HCT116 (cell line): ENCODE data around the gene CD247.

Source experiments
- CTCF ChIP-seq, 3 experiments: fragments of 200-600 bp in 1 of 3; sonication (generic) in 1 of 3; IDR thresholded peaks in 2 of 3; conservative IDR thresholded peaks in 1 of 3; 2 replicates each; pipeline ENCODE4 v1.5.1; 2012 to 2017; ENCODE audit warnings: low read depth in 2 of 3, low read length in 2 of 3, antibody characterized with exemption in 1 of 3, borderline replicate concordance in 1 of 3, control low read depth in 1 of 3, mild to moderate bottlenecking in 1 of 3, mixed read lengths in 1 of 3, mixed run types in 1 of 3, moderate library complexity in 1 of 3; ENCODE audit not compliant: insufficient read depth in 1 of 3
- ELF1 ChIP-seq: IDR thresholded peaks from 2 replicates; pipeline ENCODE4 v1.6.1; 2012; ENCODE audit warnings: low read depth, borderline replicate concordance
- EZH2 ChIP-seq: fragments of 200-600 bp; sonication (generic); IDR thresholded peaks from 2 replicates; pipeline ENCODE4 v1.6.1; 2017; ENCODE audit warnings: antibody characterized with exemption, mixed run types
- JUND ChIP-seq: IDR thresholded peaks from 2 replicates; pipeline ENCODE4 v1.6.1; 2012
- POLR2A ChIP-seq: IDR thresholded peaks from 2 replicates; pipeline ENCODE4 v1.7.0; 2011; ENCODE audit warnings: borderline replicate concordance; ENCODE audit not compliant: insufficient read depth, insufficient read length; ENCODE audit errors: extremely low read depth
- POLR2AphosphoS5 ChIP-seq: IDR thresholded peaks from 2 replicates; pipeline ENCODE4 v1.6.1; 2011; ENCODE audit warnings: mild to moderate bottlenecking, low read depth, low read length, moderate library complexity
- RAD21 ChIP-seq: IDR thresholded peaks from 2 replicates; pipeline ENCODE4 v1.6.1; 2012; ENCODE audit warnings: low read depth, mild to moderate bottlenecking
- REST ChIP-seq: IDR thresholded peaks from 2 replicates; pipeline ENCODE4 v1.6.1; 2012; ENCODE audit warnings: low read depth
- SIN3A ChIP-seq: IDR thresholded peaks from 2 replicates; pipeline ENCODE4 v1.6.1; 2012; ENCODE audit warnings: low read depth
- SP1 ChIP-seq: IDR thresholded peaks from 2 replicates; pipeline ENCODE4 v1.6.1; 2012; ENCODE audit warnings: low read depth
- TCF7L2 ChIP-seq: IDR thresholded peaks from 2 replicates; pipeline ENCODE4 v1.7.0; 2011; ENCODE audit warnings: borderline replicate concordance, inconsistent platforms; ENCODE audit not compliant: insufficient read depth, insufficient read length; ENCODE audit errors: extremely low read depth
- YY1 ChIP-seq: IDR thresholded peaks from 2 replicates; pipeline ENCODE4 v1.6.1; 2011; ENCODE audit warnings: low read length, low read depth, moderate library complexity, mild to moderate bottlenecking; ENCODE audit not compliant: insufficient replicate concordance; ENCODE audit errors: extremely low read depth
- ZFX ChIP-seq: fragments of 450-650 bp; IDR thresholded peaks from 2 replicates; pipeline ENCODE4 v1.6.1; 2017

- TF ChIP-seq YY1 (no peak), CTCF (IDR thresholded peaks at IDR 0.05 in 2 of 3, conservative IDR thresholded peaks at IDR 0.05 in 1 of 3; ENCODE audit: borderline replicate concordance in 1 of 3, insufficient read depth in 1 of 3, low read depth in 2 of 3, low read length in 2 of 3) (no peak), ZFX (no peak), POLR2AphosphoS5 (no peak), TCF7L2 (no peak), EZH2 (no peak), REST (no peak), ELF1 (no peak), POLR2A (no peak), SP1 (no peak), JUND (no peak), SIN3A (no peak), RAD21 (no peak)
Observed at GRCh38 chr1:167419245-167419644, 99.1 kb downstream of the CD247 start.
